Measurements from ENCODE around the gene ENOX1. TPM values are rescaled to one million over a fixed set of nuclear protein-coding genes. Genes with fewer than 3 reads are reported as not detected.

ENOX1 gene
- total and polyA plus RNA-seq, 9 of the 15 experiments (the other 6 are each of a cell fraction or from before 2014, with no cell fraction given), result not detected

- 0% methylated on average over 3 of the region's 3 CpGs for WGBS (ENCODE audit: insufficient coverage, low coverage, missing lambda C conversion rate)
- intact Hi-C loops (cut with micrococcal nuclease) (no loop called here), in situ Hi-C loops (cut with MboI) (no loop called here)
- ChIA-PET CTCF (ENCODE audit: low intra/inter-chr PET ratio) (interaction anchor here (0.7 kb wide), 1 partner anchor 224 kb away, joined by 3 read pairs; no protein-coding TSS in a partner anchor), POLR2A (no interaction called here)
- FAIRE-seq (no peak), ATAC-seq (no peak), DNase-seq (ENCODE audit: extremely low read depth in 1 of 4, low spot score in 3 of 4) (no peak)
- Histone ChIP-seq H3K27me3 (ENCODE audit: control insufficient read depth in 2 of 2, insufficient read depth in 2 of 2, low read length in 2 of 2) (no peaks in the 10 kb centered on the region), H3K9ac (ENCODE audit: insufficient read depth in 1 of 2, low read depth in 2 of 2, low read length in 2 of 2) (no peak overlapping the region), H3K4me1 (replicated peaks in 1 of 2; ENCODE audit: control insufficient read depth in 2 of 2, insufficient read depth in 2 of 2, low read length in 2 of 2) (no peaks in the 10 kb centered on the region; a peak in 1 of 5 replicates), H4K20me1 (replicated peaks; ENCODE audit: control insufficient read depth, insufficient read depth, low read length) (no peaks in the 10 kb centered on the region), H3K9me3 (replicated peaks; ENCODE audit: control insufficient read depth, insufficient read depth, low read depth, low read length) (no peaks in the 10 kb centered on the region), H3K27ac (ENCODE audit: extremely low read depth, low read depth, low read length) (no peak overlapping the region), H3K79me2 (ENCODE audit: control insufficient read depth, insufficient read depth, low read length) (no peaks in the 10 kb centered on the region), H2AFZ (ENCODE audit: low read depth, low read length) (no peak overlapping the region), H3K4me2 (ENCODE audit: insufficient read depth, low read length) (no peak overlapping the region), H3K36me3 (ENCODE audit: control insufficient read depth, insufficient read depth, low read length) (no peaks in the 10 kb centered on the region), H3K9me1 (ENCODE audit: control insufficient read depth, insufficient read depth, low read length) (no peaks in the 10 kb centered on the region), H3K4me3 (no peak overlapping the region)
- BruUV-seq (replicated peaks), result no TSS peak
- no peak for TF ChIP-seq JUND (IDR thresholded peaks at IDR 0.05; ENCODE audit: borderline replicate concordance, low read depth, low read length)
- TF ChIP-seq JUND (tag; IDR thresholded peaks at IDR 0.05; ENCODE audit: borderline replicate concordance, low read depth, low read length), result no peak
- TF ChIP-seq, protein P1, sequence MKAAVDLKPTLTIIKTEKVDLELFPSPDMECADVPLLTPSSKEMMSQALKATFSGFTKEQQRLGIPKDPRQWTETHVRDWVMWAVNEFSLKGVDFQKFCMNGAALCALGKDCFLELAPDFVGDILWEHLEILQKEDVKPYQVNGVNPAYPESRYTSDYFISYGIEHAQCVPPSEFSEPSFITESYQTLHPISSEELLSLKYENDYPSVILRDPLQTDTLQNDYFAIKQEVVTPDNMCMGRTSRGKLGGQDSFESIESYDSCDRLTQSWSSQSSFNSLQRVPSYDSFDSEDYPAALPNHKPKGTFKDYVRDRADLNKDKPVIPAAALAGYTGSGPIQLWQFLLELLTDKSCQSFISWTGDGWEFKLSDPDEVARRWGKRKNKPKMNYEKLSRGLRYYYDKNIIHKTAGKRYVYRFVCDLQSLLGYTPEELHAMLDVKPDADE (conservative IDR thresholded peaks at IDR 0.05; ENCODE audit: control insufficient read depth, low read depth, low read length), result no peak
- TF ChIP-seq ZNF583 (CRISPR knock-in tag; IDR thresholded peaks at IDR 0.05), result no peak
- no peak for TF ChIP-seq RNF2 (IDR thresholded peaks at IDR 0.05)
- no peak for TF ChIP-seq ARID2 (IDR thresholded peaks at IDR 0.05)
- no peak for TF ChIP-seq PTBP1 (IDR thresholded peaks at IDR 0.05; ENCODE audit: low read depth, low read length)
- no peak for TF ChIP-seq CBFB (CRISPR knock-in tag; IDR thresholded peaks at IDR 0.05)
- TF ChIP-seq, protein P2, sequence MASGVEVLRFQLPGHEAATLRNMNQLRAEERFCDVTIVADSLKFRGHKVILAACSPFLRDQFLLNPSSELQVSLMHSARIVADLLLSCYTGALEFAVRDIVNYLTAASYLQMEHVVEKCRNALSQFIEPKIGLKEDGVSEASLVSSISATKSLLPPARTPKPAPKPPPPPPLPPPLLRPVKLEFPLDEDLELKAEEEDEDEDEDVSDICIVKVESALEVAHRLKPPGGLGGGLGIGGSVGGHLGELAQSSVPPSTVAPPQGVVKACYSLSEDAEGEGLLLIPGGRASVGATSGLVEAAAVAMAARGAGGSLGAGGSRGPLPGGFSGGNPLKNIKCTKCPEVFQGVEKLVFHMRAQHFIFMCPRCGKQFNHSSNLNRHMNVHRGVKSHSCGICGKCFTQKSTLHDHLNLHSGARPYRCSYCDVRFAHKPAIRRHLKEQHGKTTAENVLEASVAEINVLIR (CRISPR knock-in tag; IDR thresholded peaks at IDR 0.05), result no peak
- TF ChIP-seq E4F1 (CRISPR knock-in tag; IDR thresholded peaks at IDR 0.05; ENCODE audit: borderline replicate concordance), result no peak
- TF ChIP-seq, protein P3, sequence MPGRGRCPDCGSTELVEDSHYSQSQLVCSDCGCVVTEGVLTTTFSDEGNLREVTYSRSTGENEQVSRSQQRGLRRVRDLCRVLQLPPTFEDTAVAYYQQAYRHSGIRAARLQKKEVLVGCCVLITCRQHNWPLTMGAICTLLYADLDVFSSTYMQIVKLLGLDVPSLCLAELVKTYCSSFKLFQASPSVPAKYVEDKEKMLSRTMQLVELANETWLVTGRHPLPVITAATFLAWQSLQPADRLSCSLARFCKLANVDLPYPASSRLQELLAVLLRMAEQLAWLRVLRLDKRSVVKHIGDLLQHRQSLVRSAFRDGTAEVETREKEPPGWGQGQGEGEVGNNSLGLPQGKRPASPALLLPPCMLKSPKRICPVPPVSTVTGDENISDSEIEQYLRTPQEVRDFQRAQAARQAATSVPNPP (IDR thresholded peaks at IDR 0.05; ENCODE audit: borderline replicate concordance, insufficient read depth, insufficient read length), result no peak
- TF ChIP-seq GABPB2 (CRISPR knock-in tag; conservative IDR thresholded peaks at IDR 0.05), result no peak
- no peak for TF ChIP-seq TCF15 (CRISPR knock-in tag; IDR thresholded peaks at IDR 0.05)
- no peak for TF ChIP-seq SP2 (IDR thresholded peaks at IDR 0.05; ENCODE audit: extremely low read depth, low read depth, low read length, poor library complexity, severe bottlenecking)
- TF ChIP-seq ZNF316 (IDR thresholded peaks at IDR 0.05), result no peak
- TF ChIP-seq ZNF76 (CRISPR knock-in tag; IDR thresholded peaks at IDR 0.05; ENCODE audit: borderline replicate concordance), result no peak
These were observed 5.5 kb upstream of the ENOX1 start for GRCh38 chr13:43792076-43792881.
